Stomach (tissue), 9 donors: Measurements from ENCODE around the gene GRIK1. TPM values are rescaled to one million over a fixed set of nuclear protein-coding genes. Genes with fewer than 3 reads are reported as not detected.

Experiments
- DNase-seq, 2 donors: peaks; one replicate each; pipeline versions ENCODE4 v3.0.0 to v3.0.0-alpha.2; 2013 to 2019
- H3K27ac ChIP-seq, 5 donors: fragments of 200-600 bp in 4 of 5; sonication (generic) in 4 of 5; one replicate each; pipeline ENCODE4 v1.5.1; 2013 to 2019; ENCODE audit warnings: mild to moderate bottlenecking in 1 of 5, moderate library complexity in 1 of 5
- H3K27me3 ChIP-seq, 3 donors: fragments of 200-600 bp; sonication (generic); one replicate each; pipeline ENCODE4 v1.5.1; 2017 to 2019; ENCODE audit warnings: mixed run types in 1 of 3
- H3K36me3 ChIP-seq, 4 donors: fragments of 200-600 bp; sonication (generic); 1 replicate in 3 of 4; 2 replicates in 1 of 4; pipeline ENCODE4 v1.5.1; 2016 to 2019
- H3K4me1 ChIP-seq, 4 donors: fragments of 200-600 bp; sonication (generic); one replicate each; pipeline ENCODE4 v1.5.1; 2016 to 2019
- H3K4me3 ChIP-seq, 4 donors: fragments of 200-600 bp; sonication (generic) in 3 of 4; one replicate each; pipeline ENCODE4 v1.5.1; 2016 to 2019; ENCODE audit warnings: mild to moderate bottlenecking in 1 of 4
- H3K9me3 ChIP-seq, 4 donors: fragments of 200-600 bp; sonication (generic); one replicate each; pipeline ENCODE4 v1.5.1; 2016 to 2019
- CTCF ChIP-seq, 7 experiments: fragments of 450-650 bp in 4 of 7; fragments of 200-600 bp in 3 of 7; sonication (generic) in 3 of 7; IDR thresholded peaks; one replicate each; pipeline ENCODE4 v1.5.1; 2016 to 2019; ENCODE audit warnings: antibody characterized with exemption in 7 of 7, control low read depth in 2 of 7, mild to moderate bottlenecking in 1 of 7
- EP300 ChIP-seq: sonication (generic); formaldehyde crosslinking; IDR thresholded peaks from one replicate; pipeline ENCODE4 v1.6.1; 2017; ENCODE audit warnings: antibody characterized with exemption
- POLR2A ChIP-seq, 4 donors: fragments of 450-650 bp; IDR thresholded peaks; one replicate each; pipeline ENCODE4 v1.6.1; 2016; ENCODE audit warnings: antibody characterized with exemption in 4 of 4, control low read depth in 2 of 4, mild to moderate bottlenecking in 1 of 4, moderate library complexity in 1 of 4
- POLR2AphosphoS5 ChIP-seq, 3 donors: sonication (generic); formaldehyde crosslinking; IDR thresholded peaks; one replicate each; pipeline ENCODE4 v1.6.1; 2016; ENCODE audit warnings: antibody characterized with exemption in 3 of 3
- WGBS, 5 donors: extraction: QIAGEN DNeasy Blood & Tissue Kit in 3 of 5; methylation state at CpG; one replicate each; pipeline versions ENCODE4 v1.1.5 to v1.1.7; 2013 to 2018; 5-methylcytosine and 5-hydroxymethylcytosine counted together
- intact Hi-C: fragments of 100-400 bp; cut with DNase I; formaldehyde crosslinking; loops from one replicate; pipeline ENCODE4 v1.15.1; 2023; ENCODE audit warnings: low total_unique reads
- polyA plus RNA-seq, 3 donors: library from polyadenylated mRNA; stranded (reverse); fragments of 200-250 nt; gene quantifications; one replicate each; pipeline ENCODE4 v1.2.3, GENCODE V29; 2013
- total RNA-seq, 5 donors: library from RNA; depleted of rRNA; stranded (reverse); fragments of >200 nt; gene quantifications; one replicate each; pipeline versions ENCODE4 v1.1.0 to v1.2.3, GENCODE V29; 2014 to 2016
- donor health status: healthy with polysubstance abuse.
- donor health status: Bipolar disorder and iron deficiency.
- donor health status: healthy.

GRIK1 gene
- total and polyA plus RNA-seq, 8 donors, result 0.06 to 1.5 (median 0.66) TPM; not detected in 4

- WGBS, 5 donors, result 81 to 89% (median 85%) methylated on average over 4 of the region's 4 CpGs
- intact Hi-C loops, result no loop called here
These were observed 138.7 kb downstream of the GRIK1 start for GRCh38 chr21:29801122-29801521.

GRCh38 chr21:29800056-29800455, 139.7 kb downstream of the GRIK1 start:
- Histone ChIP-seq H3K27me3 (no peaks in the 10 kb centered on the region), H3K27ac (no peak overlapping the region), H3K36me3 (no peaks in the 10 kb centered on the region), H3K4me1 (no peaks in the 10 kb centered on the region), H3K9me3 (no peaks in the 10 kb centered on the region), H3K4me3 (no peak overlapping the region)
- 35 to 59% (median 44%) methylated on average over 3 of the region's 3 CpGs for WGBS, 5 donors
- DNase-seq, result no peak
- intact Hi-C loops, result no loop called here
- TF ChIP-seq POLR2AphosphoS5 (IDR thresholded peaks at IDR 0.05) (no peak), EP300 (no peak), POLR2A (IDR thresholded peaks at IDR 0.05) (no peak), CTCF (IDR thresholded peaks at IDR 0.05) (no peak)

More at GRCh38 chr21:29801122-29801521, 138.7 kb downstream of the GRIK1 start:
- H3K27me3 ChIP-seq, result no peaks in the 10 kb centered on the region
- no peaks in the 10 kb centered on the region for H3K9me3 ChIP-seq
- H3K4me3 ChIP-seq, result no peak overlapping the region
- DNase-seq, result no peak
- H3K4me1 ChIP-seq, result no peaks in the 10 kb centered on the region
- H3K27ac ChIP-seq, result no peak overlapping the region
- TF ChIP-seq EP300 (no peak), POLR2A (IDR thresholded peaks at IDR 0.05) (no peak), CTCF (IDR thresholded peaks at IDR 0.05) (no peak), POLR2AphosphoS5 (IDR thresholded peaks at IDR 0.05) (no peak)
- no peaks in the 10 kb centered on the region for H3K36me3 ChIP-seq

GRCh38 chr21:29798840-29799239, 141.0 kb downstream of the GRIK1 start:
- DNase-seq, result no peak
- intact Hi-C loops, result no loop called here
- 50 to 67% (median 59%) methylated on average over 3 of the region's 3 CpGs for WGBS, 5 donors
- H3K4me1 ChIP-seq, result no peaks in the 10 kb centered on the region
- no peaks in the 10 kb centered on the region for H3K27me3 ChIP-seq
- H3K4me3 ChIP-seq, result no peak overlapping the region
- TF ChIP-seq CTCF (IDR thresholded peaks at IDR 0.05), result no peak
- no peak for TF ChIP-seq POLR2A (IDR thresholded peaks at IDR 0.05)
- TF ChIP-seq POLR2AphosphoS5 (IDR thresholded peaks at IDR 0.05), result no peak
- no peak for TF ChIP-seq EP300
- H3K27ac ChIP-seq, result no peak overlapping the region
- H3K9me3 ChIP-seq, result no peaks in the 10 kb centered on the region
- H3K36me3 ChIP-seq, result no peaks in the 10 kb centered on the region

DNA sequence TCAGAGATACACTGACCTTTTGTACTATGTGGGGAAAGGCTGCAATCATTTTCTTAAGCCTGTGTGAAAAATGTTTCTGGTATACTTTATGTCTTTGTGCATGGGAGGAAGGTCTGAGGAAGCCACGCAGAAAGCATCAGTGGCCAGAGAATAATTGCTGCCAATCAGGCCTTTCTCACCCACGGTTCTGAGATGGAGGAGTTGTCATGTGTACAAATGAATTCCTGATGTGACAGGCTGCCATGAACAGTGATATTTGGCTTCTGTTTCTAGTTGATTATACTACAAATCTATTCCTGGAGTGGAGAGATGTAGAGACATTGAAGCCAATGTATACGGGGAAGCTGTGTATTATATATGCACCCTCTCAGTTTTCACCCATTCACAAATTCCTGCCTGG, 142.6 kb downstream of the GRIK1 start:
- Histone ChIP-seq H3K9me3 (no peaks in the 10 kb centered on the region), H3K4me3 (no peak overlapping the region), H3K27ac (no peak overlapping the region), H3K27me3 (no peaks in the 10 kb centered on the region), H3K36me3 (no peaks in the 10 kb centered on the region), H3K4me1 (no peaks in the 10 kb centered on the region)
- TF ChIP-seq EP300 (no peak), POLR2AphosphoS5 (IDR thresholded peaks at IDR 0.05) (no peak), CTCF (IDR thresholded peaks at IDR 0.05) (no peak), POLR2A (IDR thresholded peaks at IDR 0.05) (no peak)
- intact Hi-C loops, result no loop called here
- 60 to 65% (median 62%) methylated on average over 3 of the region's 3 CpGs for WGBS, 5 donors
- DNase-seq, result no peak
